ENCODE measurements around the gene NEK2.

The NEK2 gene

DNA sequence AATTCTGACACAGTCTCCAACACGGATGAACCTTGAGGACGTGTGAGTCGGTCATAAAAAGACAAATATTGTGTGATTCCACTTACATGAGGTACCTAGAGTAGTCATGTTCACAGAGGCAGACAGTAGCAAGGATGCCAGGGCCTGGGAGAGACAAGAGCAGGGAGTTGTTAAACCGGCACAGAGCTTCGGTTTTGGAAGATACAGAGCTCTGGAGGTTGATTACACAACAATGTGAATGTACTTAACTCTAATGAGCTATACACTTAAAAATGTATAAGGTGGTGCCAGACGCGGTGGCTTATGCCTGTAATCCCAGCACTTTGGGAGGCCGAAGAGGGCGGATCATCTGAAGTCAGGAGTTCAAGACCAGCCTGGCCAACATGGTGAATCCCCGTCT is 37.8 kb upstream of the NEK2 start (continued):
- TF ChIP-seq, protein P1, sequence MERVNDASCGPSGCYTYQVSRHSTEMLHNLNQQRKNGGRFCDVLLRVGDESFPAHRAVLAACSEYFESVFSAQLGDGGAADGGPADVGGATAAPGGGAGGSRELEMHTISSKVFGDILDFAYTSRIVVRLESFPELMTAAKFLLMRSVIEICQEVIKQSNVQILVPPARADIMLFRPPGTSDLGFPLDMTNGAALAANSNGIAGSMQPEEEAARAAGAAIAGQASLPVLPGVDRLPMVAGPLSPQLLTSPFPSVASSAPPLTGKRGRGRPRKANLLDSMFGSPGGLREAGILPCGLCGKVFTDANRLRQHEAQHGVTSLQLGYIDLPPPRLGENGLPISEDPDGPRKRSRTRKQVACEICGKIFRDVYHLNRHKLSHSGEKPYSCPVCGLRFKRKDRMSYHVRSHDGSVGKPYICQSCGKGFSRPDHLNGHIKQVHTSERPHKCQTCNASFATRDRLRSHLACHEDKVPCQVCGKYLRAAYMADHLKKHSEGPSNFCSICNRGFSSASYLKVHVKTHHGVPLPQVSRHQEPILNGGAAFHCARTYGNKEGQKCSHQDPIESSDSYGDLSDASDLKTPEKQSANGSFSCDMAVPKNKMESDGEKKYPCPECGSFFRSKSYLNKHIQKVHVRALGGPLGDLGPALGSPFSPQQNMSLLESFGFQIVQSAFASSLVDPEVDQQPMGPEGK (CRISPR knock-in tag; IDR thresholded peaks at IDR 0.05; ENCODE audit: borderline replicate concordance): no peak
- no peak for TF ChIP-seq PPARA (CRISPR knock-in tag; IDR thresholded peaks at IDR 0.05; ENCODE audit: borderline replicate concordance)

DNA sequence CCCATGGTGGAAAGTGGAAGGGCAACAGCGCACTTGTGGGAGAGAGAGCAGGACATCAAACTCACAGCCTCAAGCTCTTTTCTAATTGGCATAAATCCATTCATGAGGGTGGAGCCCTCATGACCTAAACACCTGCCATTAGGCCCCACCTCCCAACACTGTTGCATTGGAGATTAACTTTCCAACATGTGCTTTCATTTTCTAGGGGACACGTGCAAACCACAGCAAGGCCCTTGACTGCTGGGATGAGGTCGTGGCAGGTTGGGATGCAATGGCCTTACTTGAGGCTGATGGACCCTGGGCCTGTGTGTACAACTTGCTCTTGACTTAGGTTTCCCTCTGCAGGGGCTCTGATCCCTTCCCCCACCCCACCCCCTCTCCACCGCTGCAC is 35.9 kb upstream of the NEK2 start:
- ATAC-seq: no peak
- TF ChIP-seq RARB (CRISPR knock-in tag; IDR thresholded peaks at IDR 0.05) (no peak), ZNF70 (CRISPR knock-in tag; IDR thresholded peaks at IDR 0.05) (no peak), ZNF8 (CRISPR knock-in tag; IDR thresholded peaks at IDR 0.05) (no peak), SNAI2 (CRISPR knock-in tag; IDR thresholded peaks at IDR 0.05) (no peak), TOX (CRISPR knock-in tag; IDR thresholded peaks at IDR 0.05; ENCODE audit: borderline replicate concordance) (no peak), CSDC2 (CRISPR knock-in tag; IDR thresholded peaks at IDR 0.05) (no peak), GLIS3 (CRISPR knock-in tag; IDR thresholded peaks at IDR 0.05) (no peak), OSR1 (CRISPR knock-in tag; IDR thresholded peaks at IDR 0.05) (no peak), PPARA (CRISPR knock-in tag; IDR thresholded peaks at IDR 0.05; ENCODE audit: borderline replicate concordance) (no peak), ZNF565 (CRISPR knock-in tag; conservative IDR thresholded peaks at IDR 0.05; ENCODE audit: low read depth) (no peak), BACH2 (CRISPR knock-in tag; IDR thresholded peaks at IDR 0.05; ENCODE audit: borderline replicate concordance) (no peak)
- TF ChIP-seq, protein P2, sequence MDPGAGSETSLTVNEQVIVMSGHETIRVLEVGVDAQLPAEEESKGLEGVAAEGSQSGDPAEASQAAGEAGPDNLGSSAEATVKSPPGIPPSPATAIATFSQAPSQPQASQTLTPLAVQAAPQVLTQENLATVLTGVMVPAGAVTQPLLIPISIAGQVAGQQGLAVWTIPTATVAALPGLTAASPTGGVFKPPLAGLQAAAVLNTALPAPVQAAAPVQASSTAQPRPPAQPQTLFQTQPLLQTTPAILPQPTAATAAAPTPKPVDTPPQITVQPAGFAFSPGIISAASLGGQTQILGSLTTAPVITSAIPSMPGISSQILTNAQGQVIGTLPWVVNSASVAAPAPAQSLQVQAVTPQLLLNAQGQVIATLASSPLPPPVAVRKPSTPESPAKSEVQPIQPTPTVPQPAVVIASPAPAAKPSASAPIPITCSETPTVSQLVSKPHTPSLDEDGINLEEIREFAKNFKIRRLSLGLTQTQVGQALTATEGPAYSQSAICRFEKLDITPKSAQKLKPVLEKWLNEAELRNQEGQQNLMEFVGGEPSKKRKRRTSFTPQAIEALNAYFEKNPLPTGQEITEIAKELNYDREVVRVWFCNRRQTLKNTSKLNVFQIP (CRISPR knock-in tag; IDR thresholded peaks at IDR 0.05; ENCODE audit: borderline replicate concordance, low read depth): no peak
- TF ChIP-seq, protein P3, sequence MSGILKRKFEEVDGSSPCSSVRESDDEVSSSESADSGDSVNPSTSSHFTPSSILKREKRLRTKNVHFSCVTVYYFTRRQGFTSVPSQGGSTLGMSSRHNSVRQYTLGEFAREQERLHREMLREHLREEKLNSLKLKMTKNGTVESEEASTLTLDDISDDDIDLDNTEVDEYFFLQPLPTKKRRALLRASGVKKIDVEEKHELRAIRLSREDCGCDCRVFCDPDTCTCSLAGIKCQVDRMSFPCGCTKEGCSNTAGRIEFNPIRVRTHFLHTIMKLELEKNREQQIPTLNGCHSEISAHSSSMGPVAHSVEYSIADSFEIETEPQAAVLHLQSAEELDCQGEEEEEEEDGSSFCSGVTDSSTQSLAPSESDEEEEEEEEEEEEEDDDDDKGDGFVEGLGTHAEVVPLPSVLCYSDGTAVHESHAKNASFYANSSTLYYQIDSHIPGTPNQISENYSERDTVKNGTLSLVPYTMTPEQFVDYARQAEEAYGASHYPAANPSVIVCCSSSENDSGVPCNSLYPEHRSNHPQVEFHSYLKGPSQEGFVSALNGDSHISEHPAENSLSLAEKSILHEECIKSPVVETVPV (CRISPR knock-in tag; IDR thresholded peaks at IDR 0.05): no peak
- TF ChIP-seq, protein P4, sequence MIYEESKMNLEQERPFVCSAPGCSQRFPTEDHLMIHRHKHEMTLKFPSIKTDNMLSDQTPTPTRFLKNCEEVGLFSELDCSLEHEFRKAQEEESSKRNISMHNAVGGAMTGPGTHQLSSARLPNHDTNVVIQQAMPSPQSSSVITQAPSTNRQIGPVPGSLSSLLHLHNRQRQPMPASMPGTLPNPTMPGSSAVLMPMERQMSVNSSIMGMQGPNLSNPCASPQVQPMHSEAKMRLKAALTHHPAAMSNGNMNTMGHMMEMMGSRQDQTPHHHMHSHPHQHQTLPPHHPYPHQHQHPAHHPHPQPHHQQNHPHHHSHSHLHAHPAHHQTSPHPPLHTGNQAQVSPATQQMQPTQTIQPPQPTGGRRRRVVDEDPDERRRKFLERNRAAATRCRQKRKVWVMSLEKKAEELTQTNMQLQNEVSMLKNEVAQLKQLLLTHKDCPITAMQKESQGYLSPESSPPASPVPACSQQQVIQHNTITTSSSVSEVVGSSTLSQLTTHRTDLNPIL (CRISPR knock-in tag; IDR thresholded peaks at IDR 0.05; ENCODE audit: low read depth): no peak
- TF ChIP-seq, protein P5, sequence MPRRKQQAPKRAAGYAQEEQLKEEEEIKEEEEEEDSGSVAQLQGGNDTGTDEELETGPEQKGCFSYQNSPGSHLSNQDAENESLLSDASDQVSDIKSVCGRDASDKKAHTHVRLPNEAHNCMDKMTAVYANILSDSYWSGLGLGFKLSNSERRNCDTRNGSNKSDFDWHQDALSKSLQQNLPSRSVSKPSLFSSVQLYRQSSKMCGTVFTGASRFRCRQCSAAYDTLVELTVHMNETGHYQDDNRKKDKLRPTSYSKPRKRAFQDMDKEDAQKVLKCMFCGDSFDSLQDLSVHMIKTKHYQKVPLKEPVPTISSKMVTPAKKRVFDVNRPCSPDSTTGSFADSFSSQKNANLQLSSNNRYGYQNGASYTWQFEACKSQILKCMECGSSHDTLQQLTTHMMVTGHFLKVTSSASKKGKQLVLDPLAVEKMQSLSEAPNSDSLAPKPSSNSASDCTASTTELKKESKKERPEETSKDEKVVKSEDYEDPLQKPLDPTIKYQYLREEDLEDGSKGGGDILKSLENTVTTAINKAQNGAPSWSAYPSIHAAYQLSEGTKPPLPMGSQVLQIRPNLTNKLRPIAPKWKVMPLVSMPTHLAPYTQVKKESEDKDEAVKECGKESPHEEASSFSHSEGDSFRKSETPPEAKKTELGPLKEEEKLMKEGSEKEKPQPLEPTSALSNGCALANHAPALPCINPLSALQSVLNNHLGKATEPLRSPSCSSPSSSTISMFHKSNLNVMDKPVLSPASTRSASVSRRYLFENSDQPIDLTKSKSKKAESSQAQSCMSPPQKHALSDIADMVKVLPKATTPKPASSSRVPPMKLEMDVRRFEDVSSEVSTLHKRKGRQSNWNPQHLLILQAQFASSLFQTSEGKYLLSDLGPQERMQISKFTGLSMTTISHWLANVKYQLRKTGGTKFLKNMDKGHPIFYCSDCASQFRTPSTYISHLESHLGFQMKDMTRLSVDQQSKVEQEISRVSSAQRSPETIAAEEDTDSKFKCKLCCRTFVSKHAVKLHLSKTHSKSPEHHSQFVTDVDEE (CRISPR knock-in tag; IDR thresholded peaks at IDR 0.05): no peak

DNA sequence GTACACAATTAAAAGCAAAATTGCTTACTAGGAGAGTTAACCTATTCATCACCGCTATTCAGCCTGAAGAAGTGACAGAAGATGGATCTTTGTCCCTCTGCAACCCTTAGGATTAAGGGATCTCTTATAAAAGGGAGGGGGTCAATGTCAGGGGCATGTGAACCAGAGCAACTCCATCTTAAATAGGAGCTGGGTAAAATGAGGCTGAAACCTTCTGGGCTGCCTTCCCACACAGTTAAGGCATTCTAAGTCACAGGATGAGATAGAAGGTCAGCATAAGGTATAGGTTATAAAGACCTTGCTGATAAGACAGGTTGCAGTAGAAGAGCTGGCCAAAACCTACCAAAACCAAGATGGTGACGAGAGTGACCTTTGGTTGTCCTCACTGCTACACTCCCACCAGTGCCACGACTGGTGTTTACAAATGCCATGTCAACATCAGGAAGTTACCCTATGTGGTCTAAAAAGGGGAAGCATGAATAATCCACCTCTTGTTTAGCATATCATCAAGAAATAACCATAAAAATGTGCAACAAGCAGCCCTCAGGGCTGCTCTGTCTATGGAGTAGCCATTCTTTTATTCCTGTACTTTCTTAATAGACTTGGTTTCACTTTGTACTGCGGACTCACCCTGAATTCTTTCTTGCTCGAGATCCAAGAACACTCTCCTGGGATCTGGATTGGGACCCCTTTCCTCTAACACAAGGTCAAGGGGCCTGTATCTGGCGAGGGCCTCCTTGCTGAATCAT is 35.3 kb upstream of the NEK2 start:
- no peak for ATAC-seq
- TF ChIP-seq ZNF8 (CRISPR knock-in tag; IDR thresholded peaks at IDR 0.05) (no peak), SNAI2 (CRISPR knock-in tag; IDR thresholded peaks at IDR 0.05) (no peak), ZNF565 (CRISPR knock-in tag; conservative IDR thresholded peaks at IDR 0.05; ENCODE audit: low read depth) (no peak), ESRRG (CRISPR knock-in tag; IDR thresholded peaks at IDR 0.05) (no peak), ZFP3 (CRISPR knock-in tag; IDR thresholded peaks at IDR 0.05) (no peak), RARB (CRISPR knock-in tag; IDR thresholded peaks at IDR 0.05) (no peak), TOX (CRISPR knock-in tag; IDR thresholded peaks at IDR 0.05; ENCODE audit: borderline replicate concordance) (no peak), ISL1 (CRISPR knock-in tag; IDR thresholded peaks at IDR 0.05) (no peak), ZNF70 (CRISPR knock-in tag; IDR thresholded peaks at IDR 0.05) (no peak), BACH2 (CRISPR knock-in tag; IDR thresholded peaks at IDR 0.05; ENCODE audit: borderline replicate concordance) (no peak)
- TF ChIP-seq, protein P4 (CRISPR knock-in tag; IDR thresholded peaks at IDR 0.05; ENCODE audit: low read depth): no peak
- TF ChIP-seq, protein P2 (CRISPR knock-in tag; IDR thresholded peaks at IDR 0.05; ENCODE audit: borderline replicate concordance, low read depth): no peak
- TF ChIP-seq, protein P3 (CRISPR knock-in tag; IDR thresholded peaks at IDR 0.05): no peak

Data from SK-N-SH treated with all-trans-retinoic acid at 6 μM for 48 hours (cell line).